H1 (cell line): ENCODE results near the gene NEB. TPM values are rescaled to one million over a fixed set of nuclear protein-coding genes. Genes with fewer than 3 reads are reported as not detected.

Experiments
- CTCF ChIA-PET: fragments of 300-600 bp; sonication (Branson Sonifier 250); formaldehyde crosslinking; loops from one replicate; lab custom pipeline; 2021; ENCODE audit not compliant: partially characterized antibody; lab: Charles Lee
- POLR2A ChIA-PET: fragments of 300-600 bp; sonication (Branson Sonifier 250); formaldehyde crosslinking; loops from one replicate; lab custom pipeline; 2021; ENCODE audit warnings: inconsistent platforms; ENCODE audit not compliant: partially characterized antibody; lab: Charles Lee
- DNase-seq, 2 experiments: peaks; one replicate each; pipeline versions ENCODE4 v3.0.0 to v3.0.0-alpha.2; 2010 to 2022; ENCODE audit warnings: low spot score in 2 of 2, low read depth in 1 of 2, mixed read lengths in 1 of 2
- FAIRE-seq: peaks from 2 replicates; lab custom pipeline; 2011; peaks lifted over from hg19 to GRCh38; lab: Jason Lieb, UNC
- H2AFZ ChIP-seq: 2 replicates; pipeline ENCODE4 v1.8.1; 2012; ENCODE audit warnings: low read length, inconsistent platforms
- H2AK5ac ChIP-seq: 2 replicates; pipeline ENCODE4 v1.6.1; 2013; ENCODE audit warnings: low read depth, low read length
- H2BK120ac ChIP-seq: replicated peaks from 2 replicates; pipeline ENCODE3; 2013; ENCODE audit warnings: low read depth, low read length, inconsistent platforms
- H2BK12ac ChIP-seq: 2 replicates; pipeline ENCODE4 v1.6.1; 2013; ENCODE audit warnings: low read depth, low read length
- H2BK15ac ChIP-seq: 2 replicates; pipeline ENCODE4 v1.6.1; 2013; ENCODE audit warnings: low read length
- H2BK20ac ChIP-seq: 2 replicates; pipeline ENCODE4 v1.6.1; 2013; ENCODE audit warnings: low read length
- H2BK5ac ChIP-seq: 2 replicates; pipeline ENCODE4 v1.6.1; 2013; ENCODE audit warnings: low read depth, low read length
- H3K14ac ChIP-seq: 2 replicates; pipeline ENCODE4 v1.6.1; 2013; ENCODE audit warnings: inconsistent platforms; ENCODE audit not compliant: insufficient read length
- H3K18ac ChIP-seq: 2 replicates; pipeline ENCODE4 v1.6.1; 2013; ENCODE audit warnings: low read length; ENCODE audit errors: extremely low read depth
- H3K23ac ChIP-seq: 2 replicates; pipeline ENCODE4 v1.6.1; 2013; ENCODE audit warnings: inconsistent platforms; ENCODE audit not compliant: insufficient read length
- H3K23me2 ChIP-seq: 2 replicates; pipeline ENCODE4 v1.6.1; 2013; ENCODE audit warnings: low read depth, low read length
- H3K27ac ChIP-seq: 2 replicates; pipeline ENCODE4 v1.6.1; 2011; ENCODE audit warnings: low read depth, low read length, inconsistent platforms
- H3K27me3 ChIP-seq, 4 experiments: replicated peaks in 1 of 4; 1 replicate in 1 of 4; 2 replicates in 3 of 4; pipeline versions ENCODE4 v1.6.1 to v1.8.1; 2011 to 2013; ENCODE audit warnings: low read length in 3 of 4, mild to moderate bottlenecking in 3 of 4, inconsistent platforms in 2 of 4, mixed read lengths in 2 of 4, moderate library complexity in 1 of 4; ENCODE audit not compliant: control insufficient read depth in 3 of 4, insufficient read depth in 3 of 4; ENCODE audit errors: extremely low read depth in 1 of 4
- H3K36me3 ChIP-seq, 4 experiments: 2 replicates each; pipeline versions ENCODE4 v1.6.1 to v1.8.1; 2011 to 2013; ENCODE audit warnings: mild to moderate bottlenecking in 4 of 4, low read length in 3 of 4, moderate library complexity in 2 of 4, control low read depth in 1 of 4, inconsistent platforms in 1 of 4; ENCODE audit not compliant: insufficient read depth in 4 of 4, control insufficient read depth in 2 of 4
- H3K4ac ChIP-seq: replicated peaks from 2 replicates; pipeline ENCODE3; 2013; ENCODE audit warnings: low read length, low read depth, mixed read lengths, inconsistent platforms; ENCODE audit not compliant: insufficient read length
- H3K4me1 ChIP-seq, 4 experiments: replicated peaks in 1 of 4; 1 replicate in 1 of 4; 2 replicates in 3 of 4; pipeline versions ENCODE4 v1.6.1 to v1.8.1; 2011 to 2013; ENCODE audit warnings: low read length in 3 of 4, inconsistent platforms in 2 of 4, mixed read lengths in 1 of 4; ENCODE audit not compliant: insufficient read depth in 4 of 4, control insufficient read depth in 3 of 4
- H3K4me2 ChIP-seq, 2 experiments: 2 replicates each; pipeline versions ENCODE4 v1.6.1 to v1.8.1; 2011 to 2013; ENCODE audit warnings: low read depth in 2 of 2, low read length in 2 of 2, control low read depth in 1 of 2, inconsistent platforms in 1 of 2, mild to moderate bottlenecking in 1 of 2; ENCODE audit not compliant: insufficient read depth in 1 of 2
- H3K4me3 ChIP-seq, 4 experiments: fragments of 200-600, 300-600 bp in 1 of 4; sonication (generic), shearing (Covaris generic), sonication (Bioruptor Twin) in 1 of 4; 2 replicates each; pipeline versions ENCODE4 v1.5.1 to v1.8.1; 2011 to 2016; ENCODE audit warnings: low read length in 4 of 4, low read depth in 3 of 4, control low read depth in 2 of 4, inconsistent platforms in 2 of 4, mild to moderate bottlenecking in 2 of 4, mixed read lengths in 1 of 4, moderate library complexity in 1 of 4; ENCODE audit not compliant: insufficient read depth in 2 of 4; ENCODE audit errors: extremely low read depth in 1 of 4
- H3K56ac ChIP-seq: replicated peaks from 2 replicates; pipeline ENCODE3; 2013; ENCODE audit warnings: low read depth, mild to moderate bottlenecking, mixed read lengths, low read length, inconsistent platforms; ENCODE audit not compliant: insufficient read length
- H3K79me1 ChIP-seq: 2 replicates; pipeline ENCODE4 v1.6.1; 2013; ENCODE audit warnings: low read depth, low read length, control low read depth
- H3K79me2 ChIP-seq, 2 experiments: 2 replicates each; pipeline versions ENCODE4 v1.6.1 to v1.8.1; 2012 to 2013; ENCODE audit warnings: low read length in 2 of 2, mild to moderate bottlenecking in 2 of 2, inconsistent platforms in 1 of 2; ENCODE audit not compliant: insufficient read depth in 2 of 2, control insufficient read depth in 1 of 2
- H3K9ac ChIP-seq, 4 experiments: replicated peaks in 1 of 4; 1 replicate in 1 of 4; 2 replicates in 3 of 4; pipeline versions ENCODE4 v1.6.1 to v1.8.1; 2011 to 2013; ENCODE audit warnings: low read depth in 3 of 4, low read length in 3 of 4, control low read depth in 2 of 4, mild to moderate bottlenecking in 2 of 4, moderate library complexity in 2 of 4, inconsistent platforms in 1 of 4; ENCODE audit errors: extremely low read depth in 1 of 4
- H3K9me3 ChIP-seq, 2 experiments: 2 replicates each; pipeline versions ENCODE4 v1.6.1 to v1.8.1; 2012 to 2013; ENCODE audit warnings: mild to moderate bottlenecking in 2 of 2, moderate library complexity in 2 of 2, control low read depth in 1 of 2, inconsistent platforms in 1 of 2, low read depth in 1 of 2, low read length in 1 of 2, mixed read lengths in 1 of 2; ENCODE audit not compliant: insufficient read depth in 2 of 2
- H4K20me1 ChIP-seq, 2 experiments: replicated peaks in 1 of 2; 2 replicates each; pipeline versions ENCODE3 to v1.8.1; 2011 to 2013; ENCODE audit warnings: inconsistent platforms in 2 of 2, low read length in 2 of 2, mild to moderate bottlenecking in 1 of 2; ENCODE audit not compliant: insufficient read depth in 2 of 2, control insufficient read depth in 1 of 2
- H4K5ac ChIP-seq: 2 replicates; pipeline ENCODE4 v1.6.1; 2013; ENCODE audit warnings: low read length, low read depth, mixed read lengths, inconsistent platforms; ENCODE audit not compliant: insufficient read length
- H4K8ac ChIP-seq: 2 replicates; pipeline ENCODE4 v1.8.0; 2013; ENCODE audit warnings: mild to moderate bottlenecking, moderate library complexity, low read length, inconsistent platforms; ENCODE audit not compliant: insufficient read depth; ENCODE audit errors: extremely low read depth
- H4K91ac ChIP-seq: replicated peaks from 2 replicates; pipeline ENCODE3; 2013; ENCODE audit warnings: low read length, mixed read lengths, inconsistent platforms; ENCODE audit not compliant: insufficient read length
- BRCA1 ChIP-seq: IDR thresholded peaks from 2 replicates; pipeline ENCODE4 v1.6.1; 2012; ENCODE audit warnings: low read depth, low read length, improper control_type of control experiment
- RBBP5 ChIP-seq: IDR thresholded peaks from 2 replicates; pipeline ENCODE4 v1.7.1; 2012; ENCODE audit warnings: low read depth, mild to moderate bottlenecking, inconsistent platforms, low read length, moderate library complexity, borderline replicate concordance
- RXRA ChIP-seq: IDR thresholded peaks from 2 replicates; pipeline ENCODE4 v1.6.1; 2011; ENCODE audit warnings: low read depth, mild to moderate bottlenecking, low read length, moderate library complexity; ENCODE audit not compliant: insufficient read depth
- SAP30 ChIP-seq: fragments of 300-600 bp; sonication (generic); IDR thresholded peaks from 2 replicates; pipeline ENCODE4 v1.7.1; 2012; ENCODE audit warnings: low read length, moderate library complexity, mild to moderate bottlenecking, inconsistent platforms; ENCODE audit not compliant: insufficient read depth, insufficient replicate concordance
- SIX5 ChIP-seq: IDR thresholded peaks from 2 replicates; pipeline ENCODE4 v1.6.1; 2011; ENCODE audit warnings: mild to moderate bottlenecking, low read depth, low read length
- TBP ChIP-seq: IDR thresholded peaks from 2 replicates; pipeline ENCODE4 v1.6.1; 2011; ENCODE audit warnings: low read depth, low read length, improper control_type of control experiment
- YY1 ChIP-seq: IDR thresholded peaks from 2 replicates; pipeline ENCODE4 v1.6.1; 2011; ENCODE audit warnings: low read depth, mild to moderate bottlenecking, low read length
- ZNF274 ChIP-seq: IDR thresholded peaks from 2 replicates; pipeline ENCODE4 v1.7.0; 2012; ENCODE audit warnings: low read length, borderline replicate concordance; ENCODE audit errors: extremely low read depth
- WGBS, 2 experiments: shearing (Covaris generic) in 1 of 2; methylation state at CpG; one replicate each; pipeline versions ENCODE4 v1.1.6 to v1.1.7; 2013 to 2015; ENCODE audit warnings: low lambda C conversion rate in 2 of 2, mixed read lengths in 2 of 2, inconsistent platforms in 1 of 2, low coverage in 1 of 2, missing lambda C conversion rate in 1 of 2; ENCODE audit not compliant: insufficient replicate concordance in 2 of 2, insufficient coverage in 1 of 2, insufficient read length in 1 of 2; ENCODE audit errors: extremely low coverage in 1 of 2, missing lambda C conversion rate in 1 of 2; 5-methylcytosine and 5-hydroxymethylcytosine counted together
- polyA plus RNA-seq, 7 experiments: library from polyadenylated mRNA; depleted of rRNA in 3 of 7; stranded (reverse) in 5 of 7; unstranded in 2 of 7; fragments of >200 nt in 5 of 7; fragments of 200-250 nt in 2 of 7; gene quantifications; 1 replicate in 5 of 7; 2 replicates in 1 of 7; 4 replicates in 1 of 7; pipeline versions ENCODE4 v1.2.1 to v1.2.3, GENCODE V29; 2011 to 2013; ENCODE audit warnings: missing spikeins in 2 of 7, mixed read lengths in 2 of 7
- total RNA-seq: library from RNA; stranded (reverse); fragmentation: NEBNext Ultra II Directional; extraction: Animal tissue kit (Norgen Biotek cat#: 25700); gene quantifications from 2 replicates; pipeline ENCODE4 v1.2.1, GENCODE V29; 2021

Gene NEB
- total and polyA plus RNA-seq, 2 of the 8 experiments (the other 6 are each of a cell fraction or from before 2014, with no cell fraction given), result 1.4 to 2.5 TPM

DNA sequence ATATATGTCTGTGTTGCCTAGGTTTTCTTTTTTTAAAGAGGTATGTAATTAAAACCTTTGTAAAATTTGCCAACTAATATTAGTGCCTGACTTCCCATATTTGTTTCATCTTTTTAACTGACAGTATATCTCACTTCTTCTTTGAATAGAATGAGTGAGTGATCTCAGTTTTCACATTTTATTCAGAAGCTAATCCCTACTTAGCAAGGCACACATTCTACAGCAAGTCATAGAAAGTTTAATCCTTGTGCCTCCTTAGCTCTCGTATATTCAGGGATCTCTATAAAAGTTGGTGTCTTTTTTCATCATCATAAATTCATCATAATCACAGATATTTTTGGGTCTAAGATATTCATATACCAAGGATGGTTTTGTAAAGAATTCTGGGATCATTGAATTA lies 258.0 kb downstream of the NEB start:
- H3K4ac ChIP-seq, result no peak overlapping the region
- H3K23me2 ChIP-seq, result no peaks in the 10 kb centered on the region
- ChIA-PET CTCF (no interaction called here), POLR2A (interaction anchor here (1.2 kb wide), 1 partner anchor 21 kb away, joined by 4 read pairs; no protein-coding TSS in a partner anchor)
- no peak overlapping the region for H2BK120ac ChIP-seq
- WGBS, 2 experiments, result 82% methylated on average over 1 of the region's 1 CpG; no CpG with 5 or more reads in 1 of the 2 experiments
- no peaks in the 10 kb centered on the region for H3K27me3 ChIP-seq
- no peak overlapping the region for H3K4me2 ChIP-seq
- FAIRE-seq (no peak), DNase-seq (no peak)
- no peaks in the 10 kb centered on the region for H3K9me3 ChIP-seq
- H3K14ac ChIP-seq, result no peak overlapping the region
- no peak overlapping the region for H3K56ac ChIP-seq
- H4K5ac ChIP-seq, result no peak overlapping the region
- no peak for TF ChIP-seq ZNF274
- TF ChIP-seq SAP30, result no peak
- TF ChIP-seq YY1, result no peak
- TF ChIP-seq TBP, result no peak
- no peak for TF ChIP-seq RXRA
- no peak for TF ChIP-seq RBBP5
- TF ChIP-seq BRCA1, result no peak
- TF ChIP-seq SIX5, result no peak
- no peak overlapping the region for H3K27ac ChIP-seq
- H3K18ac ChIP-seq, result no peak overlapping the region
- no peak overlapping the region for H4K91ac ChIP-seq
- no peak overlapping the region for H2BK5ac ChIP-seq
- H3K36me3 ChIP-seq, result peaks cover 4 to 65% (median 22%) of the 10 kb centered on the region in 4 experiments; a peak in 6 of 8 replicates
- no peak overlapping the region for H2AFZ ChIP-seq
- H2BK15ac ChIP-seq, result no peak overlapping the region
- no peak overlapping the region for H3K4me3 ChIP-seq
- peaks cover 0 to 19% of the 10 kb centered on the region in 2 experiments; a peak in 2 of 4 replicates for H3K79me2 ChIP-seq
- H4K8ac ChIP-seq, result no peak overlapping the region
- H3K4me1 ChIP-seq, result no peaks in the 10 kb centered on the region
- H2AK5ac ChIP-seq, result no peak overlapping the region
- no peak overlapping the region for H2BK20ac ChIP-seq
- no peak overlapping the region for H2BK12ac ChIP-seq
- no peaks in the 10 kb centered on the region for H3K79me1 ChIP-seq
- H3K9ac ChIP-seq, result no peak overlapping the region
- H4K20me1 ChIP-seq, result peaks cover 0 to 2% of the 10 kb centered on the region in 2 experiments
- H3K23ac ChIP-seq, result no peak overlapping the region
